Nephron progenitor cell (in vitro differentiated cells): Measurements from ENCODE around the gene STAC2.
A peak's percentile ranks its signal among the peaks of the same experiment; 100 is the strongest.
"Not testable (repeated sequence)": the region's sequence is repeated elsewhere in the genome, so short reads cannot be mapped to it uniquely, and the experiment has no call there.

Experiments used
- DNase-seq: peaks from one replicate; pipeline ENCODE4 v3.0.0; 2021
- H3K27ac Mint-ChIP-seq: 2 replicates; pipeline ENCODE4 v1.8.0; 2021; ENCODE audit warnings: mild to moderate bottlenecking, moderate library complexity, mixed read lengths
- H3K27me3 Mint-ChIP-seq: 2 replicates; pipeline ENCODE4 v1.8.0; 2021; ENCODE audit warnings: mild to moderate bottlenecking, low read depth, mixed read lengths; ENCODE audit not compliant: poor library complexity
- H3K36me3 Mint-ChIP-seq: 2 replicates; pipeline ENCODE4 v1.8.0; 2021; ENCODE audit warnings: low read depth, mixed read lengths
- H3K4me1 Mint-ChIP-seq: 2 replicates; pipeline ENCODE4 v1.8.0; 2021; ENCODE audit warnings: mixed read lengths
- H3K4me3 Mint-ChIP-seq: 2 replicates; pipeline ENCODE4 v1.8.0; 2021; ENCODE audit warnings: mild to moderate bottlenecking, moderate library complexity, mixed read lengths
- H3K9me3 Mint-ChIP-seq: 2 replicates; pipeline ENCODE4 v1.8.0; 2021; ENCODE audit warnings: mild to moderate bottlenecking, moderate library complexity, mixed read lengths
- TF ChIP-seq, protein P1 (sequence below): fragments of 200-600 bp; sonication (generic); IDR thresholded peaks from 2 replicates; pipeline ENCODE4 v1.5.0; 2021; ENCODE audit warnings: antibody characterized with exemption

Gene STAC2

DNA sequence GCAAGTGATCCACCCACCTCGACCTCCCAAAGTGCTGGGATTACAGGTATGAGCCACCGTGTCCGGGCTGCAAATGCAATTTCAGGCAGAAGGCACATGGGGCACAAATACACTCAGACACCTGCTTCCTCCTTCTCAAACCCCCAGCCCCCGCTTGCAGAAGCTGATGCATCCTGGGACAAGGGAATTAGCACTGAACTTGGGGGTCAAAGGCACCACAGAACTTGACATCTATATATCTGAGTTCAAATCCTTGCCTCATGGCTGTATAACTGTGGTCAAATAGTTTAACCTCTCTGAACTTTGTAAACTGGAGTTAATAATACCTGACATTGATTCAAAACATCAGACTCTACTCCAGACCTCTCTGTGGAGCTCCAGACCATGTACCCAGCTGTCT, 55.6 kb downstream of the STAC2 start:
- TF ChIP-seq, protein P1, sequence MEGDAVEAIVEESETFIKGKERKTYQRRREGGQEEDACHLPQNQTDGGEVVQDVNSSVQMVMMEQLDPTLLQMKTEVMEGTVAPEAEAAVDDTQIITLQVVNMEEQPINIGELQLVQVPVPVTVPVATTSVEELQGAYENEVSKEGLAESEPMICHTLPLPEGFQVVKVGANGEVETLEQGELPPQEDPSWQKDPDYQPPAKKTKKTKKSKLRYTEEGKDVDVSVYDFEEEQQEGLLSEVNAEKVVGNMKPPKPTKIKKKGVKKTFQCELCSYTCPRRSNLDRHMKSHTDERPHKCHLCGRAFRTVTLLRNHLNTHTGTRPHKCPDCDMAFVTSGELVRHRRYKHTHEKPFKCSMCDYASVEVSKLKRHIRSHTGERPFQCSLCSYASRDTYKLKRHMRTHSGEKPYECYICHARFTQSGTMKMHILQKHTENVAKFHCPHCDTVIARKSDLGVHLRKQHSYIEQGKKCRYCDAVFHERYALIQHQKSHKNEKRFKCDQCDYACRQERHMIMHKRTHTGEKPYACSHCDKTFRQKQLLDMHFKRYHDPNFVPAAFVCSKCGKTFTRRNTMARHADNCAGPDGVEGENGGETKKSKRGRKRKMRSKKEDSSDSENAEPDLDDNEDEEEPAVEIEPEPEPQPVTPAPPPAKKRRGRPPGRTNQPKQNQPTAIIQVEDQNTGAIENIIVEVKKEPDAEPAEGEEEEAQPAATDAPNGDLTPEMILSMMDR: no peak
- H3K4me1 Mint-ChIP-seq: peaks cover 52% of the 10 kb centered on the region
- peaks cover 9% of the 10 kb centered on the region for H3K9me3 Mint-ChIP-seq
- no peak overlapping the region for H3K27ac Mint-ChIP-seq
- peaks cover 44% of the 10 kb centered on the region for H3K27me3 Mint-ChIP-seq
- no peak overlapping the region for H3K4me3 Mint-ChIP-seq
- no peaks in the 10 kb centered on the region for H3K36me3 Mint-ChIP-seq
- DNase-seq: no peak

DNA sequence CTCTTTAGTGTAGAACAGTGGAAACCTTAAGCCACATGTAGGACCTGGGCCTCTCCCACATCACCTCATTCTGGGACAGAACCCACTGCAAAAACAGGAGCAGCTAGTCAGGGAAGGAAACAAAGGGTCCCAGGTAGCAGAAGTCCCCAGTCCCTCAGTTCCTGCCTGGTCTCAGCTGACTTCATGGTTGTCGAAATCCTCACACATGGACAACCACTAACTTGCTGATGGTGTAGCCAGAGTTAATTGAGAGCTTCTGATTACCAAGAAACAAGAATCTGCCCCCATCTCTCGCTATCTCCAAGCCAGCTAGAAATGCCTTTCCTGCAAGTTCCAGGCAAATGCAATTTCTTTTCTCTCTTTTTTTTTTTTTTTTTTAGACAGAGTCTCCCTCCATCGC, 56.2 kb downstream of the STAC2 start:
- H3K27me3 Mint-ChIP-seq: peaks cover 50% of the 10 kb centered on the region
- no peak overlapping the region for H3K27ac Mint-ChIP-seq
- H3K4me3 Mint-ChIP-seq: no peak overlapping the region
- H3K36me3 Mint-ChIP-seq: no peaks in the 10 kb centered on the region
- TF ChIP-seq, protein P1: no peak
- peaks cover 9% of the 10 kb centered on the region for H3K9me3 Mint-ChIP-seq
- peaks cover 52% of the 10 kb centered on the region for H3K4me1 Mint-ChIP-seq
- no peak for DNase-seq

GRCh38 chr17:39169101-39169500, 56.6 kb downstream of the STAC2 start:
- peaks cover 9% of the 10 kb centered on the region for H3K9me3 Mint-ChIP-seq
- DNase-seq: no peak
- no peak overlapping the region for H3K4me3 Mint-ChIP-seq
- H3K36me3 Mint-ChIP-seq: no peaks in the 10 kb centered on the region
- H3K4me1 Mint-ChIP-seq: peaks cover 57% of the 10 kb centered on the region
- H3K27me3 Mint-ChIP-seq: peaks cover 53% of the 10 kb centered on the region
- H3K27ac Mint-ChIP-seq: no peak overlapping the region
- TF ChIP-seq, protein P1: no peak

DNA sequence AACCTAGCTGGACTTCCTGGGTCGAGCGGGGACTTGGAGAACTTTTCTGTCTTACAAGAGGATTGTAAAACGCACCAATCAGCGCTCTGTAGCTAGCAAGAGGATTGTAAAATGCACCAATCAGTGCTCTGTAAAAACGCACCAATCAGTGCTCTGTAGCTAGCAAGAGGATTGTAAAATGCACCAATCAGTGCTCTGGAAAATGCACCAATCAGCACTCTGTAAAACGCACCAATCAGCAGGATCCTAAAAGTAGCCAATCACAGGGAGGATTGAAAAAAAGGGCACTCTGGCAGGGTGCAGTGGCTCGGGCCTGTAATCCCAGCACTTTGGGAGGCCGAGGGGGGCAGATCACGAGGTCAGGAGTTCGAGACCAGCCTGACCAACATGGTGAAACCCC, 57.2 kb downstream of the STAC2 start:
- H3K4me3 Mint-ChIP-seq, H3K36me3 Mint-ChIP-seq, H3K9me3 Mint-ChIP-seq, DNase-seq, H3K27ac Mint-ChIP-seq: not testable (repeated sequence)
- H3K4me1 Mint-ChIP-seq: peaks cover 59% of the 10 kb centered on the region
- H3K27me3 Mint-ChIP-seq: peaks cover 55% of the 10 kb centered on the region

DNA sequence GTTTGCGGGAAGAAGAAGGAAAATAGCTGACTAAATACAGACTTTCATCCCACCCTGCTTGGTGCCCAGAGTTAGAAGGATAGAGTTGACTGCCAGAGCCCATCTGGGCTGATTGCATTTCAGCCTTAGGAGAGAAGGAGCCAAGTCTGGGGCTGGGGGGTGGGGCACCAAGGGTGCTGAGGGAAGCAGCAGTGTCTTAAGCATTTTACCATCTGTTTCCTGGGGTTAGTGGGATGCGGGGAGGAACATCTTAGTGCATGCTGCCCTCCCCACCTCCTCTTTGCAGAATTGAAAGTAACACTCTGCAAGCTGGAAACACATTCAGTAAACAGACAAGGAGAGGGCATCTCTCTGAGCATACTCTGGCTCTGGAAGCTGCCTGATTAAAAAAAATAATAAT, 58.3 kb downstream of the STAC2 start:
- no peak for DNase-seq
- Mint-ChIP-seq H3K36me3 (no peaks in the 10 kb centered on the region), H3K27me3 (peaks cover 62% of the 10 kb centered on the region), H3K9me3 (peaks cover 9% of the 10 kb centered on the region), H3K27ac (no peak overlapping the region), H3K4me3 (peak overlapping the region; percentile 10), H3K4me1 (peaks cover 55% of the 10 kb centered on the region)
- TF ChIP-seq, protein P1: no peak

GRCh38 chr17:39166437-39167335, 59.1 kb downstream of the STAC2 start:
- Mint-ChIP-seq H3K27me3 (peaks cover 57% of the 10 kb centered on the region), H3K27ac (peak overlapping the region; percentile 11), H3K9me3 (peaks cover 9% of the 10 kb centered on the region), H3K4me3 (peak overlapping the region; percentile 86), H3K4me1 (peaks cover 47% of the 10 kb centered on the region), H3K36me3 (no peaks in the 10 kb centered on the region)
- DNase-seq: no peak
- TF ChIP-seq, protein P1: no peak
